ENCODE measurements around the gene NT5DC1. TPM values are rescaled to one million over a fixed set of nuclear protein-coding genes. Genes with fewer than 3 reads are reported as not detected.

The NT5DC1 gene
- total RNA-seq, 1 experiment from 2014 or later: 37.9 TPM

DNA sequence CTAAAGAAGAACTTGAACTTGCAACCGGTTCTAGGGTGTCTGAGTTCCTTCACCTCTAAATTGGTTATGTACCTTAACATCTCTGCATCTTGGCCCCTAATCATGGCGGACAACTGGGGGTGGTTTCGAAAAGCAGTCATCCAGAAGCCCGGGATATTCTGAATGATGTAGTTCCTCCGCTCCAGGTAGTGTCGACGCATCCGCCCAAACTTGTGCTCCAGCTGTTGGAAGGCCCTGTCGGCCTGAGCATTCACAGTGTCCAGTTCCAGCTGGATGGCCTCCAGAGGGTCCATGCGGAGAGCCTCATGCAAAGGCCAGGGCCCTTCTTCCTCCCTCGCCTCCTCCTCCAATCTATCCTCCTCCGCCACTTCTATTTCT, 178.2 kb downstream of the NT5DC1 start:
- BruUV-seq (replicated peaks): TSS peak; percentile 48
- CTCF ChIA-PET: no interaction called here
- no peak for DNase-seq (ENCODE audit: low spot score)
- Histone ChIP-seq H3K27ac (ENCODE audit: low read depth, low read length, poor library complexity, severe bottlenecking) (peak overlapping the region; percentile 92), H3K9me3 (ENCODE audit: low read depth, low read length, poor library complexity, severe bottlenecking) (no peaks in the 10 kb centered on the region), H3K36me3 (ENCODE audit: insufficient read depth, low read length, poor library complexity, severe bottlenecking) (peaks cover 5% of the 10 kb centered on the region), H3K4me3 (ENCODE audit: low read depth, low read length, poor library complexity, severe bottlenecking) (peak overlapping the region; percentile 94), H3K4me1 (ENCODE audit: insufficient read depth, low read length, poor library complexity, severe bottlenecking) (peaks cover 33% of the 10 kb centered on the region), H3K27me3 (replicated peaks; ENCODE audit: insufficient read depth, low read depth, low read length, poor library complexity) (no peaks in the 10 kb centered on the region)
- no peak for TF ChIP-seq EZH2 (IDR thresholded peaks at IDR 0.05; ENCODE audit: borderline replicate concordance, low read depth, low read length, poor library complexity, severe bottlenecking)
- TF ChIP-seq, protein P1, sequence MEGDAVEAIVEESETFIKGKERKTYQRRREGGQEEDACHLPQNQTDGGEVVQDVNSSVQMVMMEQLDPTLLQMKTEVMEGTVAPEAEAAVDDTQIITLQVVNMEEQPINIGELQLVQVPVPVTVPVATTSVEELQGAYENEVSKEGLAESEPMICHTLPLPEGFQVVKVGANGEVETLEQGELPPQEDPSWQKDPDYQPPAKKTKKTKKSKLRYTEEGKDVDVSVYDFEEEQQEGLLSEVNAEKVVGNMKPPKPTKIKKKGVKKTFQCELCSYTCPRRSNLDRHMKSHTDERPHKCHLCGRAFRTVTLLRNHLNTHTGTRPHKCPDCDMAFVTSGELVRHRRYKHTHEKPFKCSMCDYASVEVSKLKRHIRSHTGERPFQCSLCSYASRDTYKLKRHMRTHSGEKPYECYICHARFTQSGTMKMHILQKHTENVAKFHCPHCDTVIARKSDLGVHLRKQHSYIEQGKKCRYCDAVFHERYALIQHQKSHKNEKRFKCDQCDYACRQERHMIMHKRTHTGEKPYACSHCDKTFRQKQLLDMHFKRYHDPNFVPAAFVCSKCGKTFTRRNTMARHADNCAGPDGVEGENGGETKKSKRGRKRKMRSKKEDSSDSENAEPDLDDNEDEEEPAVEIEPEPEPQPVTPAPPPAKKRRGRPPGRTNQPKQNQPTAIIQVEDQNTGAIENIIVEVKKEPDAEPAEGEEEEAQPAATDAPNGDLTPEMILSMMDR (conservative IDR thresholded peaks at IDR 0.05; ENCODE audit: low read depth, low read length): no peak
- POLR2A ChIA-PET (ENCODE audit: low non-redundant PET): no interaction called here
- intact Hi-C loops (cut with micrococcal nuclease; ENCODE audit: unreplicated experiment): loop anchor here (5.0 to 10.0 kb wide), 2 partner anchors 368 to 566 kb away; no protein-coding TSS in a partner anchor

DNA sequence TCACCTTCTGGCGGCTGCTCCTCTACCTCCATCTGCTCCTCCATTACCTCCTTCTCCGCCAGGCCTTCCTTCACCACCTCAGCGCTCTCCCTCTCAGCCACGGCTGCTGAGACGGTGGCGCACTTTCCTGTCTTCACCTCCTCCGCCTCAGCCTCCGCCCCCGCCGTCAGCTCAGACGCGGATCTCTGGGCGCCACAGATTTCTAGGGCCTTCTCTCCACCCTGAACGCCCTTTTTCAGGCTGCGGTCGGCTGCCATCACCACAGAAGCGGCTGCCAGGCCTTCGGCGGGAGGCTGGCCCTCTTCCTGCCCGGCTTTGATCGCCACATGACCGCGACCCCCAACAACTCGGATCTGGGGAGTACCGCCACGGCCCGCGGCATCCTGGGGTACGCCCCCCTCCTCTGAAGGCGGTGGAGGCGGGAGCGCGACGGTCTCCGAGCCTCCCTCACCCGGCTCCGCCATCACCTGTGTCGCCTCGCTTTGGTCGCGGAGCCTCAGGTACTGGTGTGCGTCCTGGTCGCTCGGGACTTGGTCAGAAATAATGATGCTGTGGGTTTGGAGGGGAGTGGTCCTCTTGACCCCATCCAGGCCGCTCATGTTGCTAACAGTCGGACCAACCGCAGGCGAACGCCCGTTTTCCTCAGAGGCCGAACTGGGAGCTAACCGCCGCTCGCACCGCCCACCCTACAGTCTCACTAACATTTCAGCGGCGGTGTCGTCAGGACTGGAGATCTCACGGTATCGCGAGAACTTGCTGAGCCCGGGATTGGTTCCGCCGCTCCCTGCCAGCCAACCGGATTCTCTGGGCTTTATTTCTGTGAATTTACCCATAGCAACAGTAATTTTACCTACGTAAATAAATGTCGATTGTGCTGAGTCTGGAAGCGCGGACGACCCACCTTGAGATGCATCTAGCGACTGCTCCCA, 178.8 kb downstream of the NT5DC1 start, which contains the start of gene TSPYL1:
Gene TSPYL1, minus strand, starts transcription at position 699 of the 929 bp plus-strand sequence. Its CDS starts 100 bp downstream, at position 599.
- TF ChIP-seq, protein P1 (conservative IDR thresholded peaks at IDR 0.05; ENCODE audit: low read depth, low read length): 0 out of 2 replicates have a peak, but pooled peaks have one; percentile 18
- TF ChIP-seq EZH2 (IDR thresholded peaks at IDR 0.05; ENCODE audit: borderline replicate concordance, low read depth, low read length, poor library complexity, severe bottlenecking): no peak
- BruUV-seq (replicated peaks): no TSS peak
- Histone ChIP-seq H3K36me3 (ENCODE audit: insufficient read depth, low read length, poor library complexity, severe bottlenecking) (peaks cover 5% of the 10 kb centered on the region), H3K9me3 (ENCODE audit: low read depth, low read length, poor library complexity, severe bottlenecking) (no peaks in the 10 kb centered on the region), H3K27me3 (replicated peaks; ENCODE audit: insufficient read depth, low read depth, low read length, poor library complexity) (no peaks in the 10 kb centered on the region), H3K4me3 (ENCODE audit: low read depth, low read length, poor library complexity, severe bottlenecking) (peak within 1 kb of the TSS; percentile 94), H3K27ac (ENCODE audit: low read depth, low read length, poor library complexity, severe bottlenecking) (peak within 1 kb of the TSS; percentile 92), H3K4me1 (ENCODE audit: insufficient read depth, low read length, poor library complexity, severe bottlenecking) (peaks cover 33% of the 10 kb centered on the region)
- ChIA-PET POLR2A (ENCODE audit: low non-redundant PET) (interaction anchor here (0.6 kb wide), 1 partner anchor 292 kb away, joined by 4 read pairs; the partner anchor contains the start of gene RWDD1), CTCF (interaction anchor here (1.0 kb wide), 1 partner anchor 11 kb away, joined by 5 read pairs; no protein-coding TSS in a partner anchor)
- DNase-seq (ENCODE audit: low spot score): peak; percentile 97
- intact Hi-C loops (cut with micrococcal nuclease; ENCODE audit: unreplicated experiment): loop anchor here (5.0 to 10.0 kb wide), 3 partner anchors 155 to 565 kb away; no protein-coding TSS in a partner anchor

DNA sequence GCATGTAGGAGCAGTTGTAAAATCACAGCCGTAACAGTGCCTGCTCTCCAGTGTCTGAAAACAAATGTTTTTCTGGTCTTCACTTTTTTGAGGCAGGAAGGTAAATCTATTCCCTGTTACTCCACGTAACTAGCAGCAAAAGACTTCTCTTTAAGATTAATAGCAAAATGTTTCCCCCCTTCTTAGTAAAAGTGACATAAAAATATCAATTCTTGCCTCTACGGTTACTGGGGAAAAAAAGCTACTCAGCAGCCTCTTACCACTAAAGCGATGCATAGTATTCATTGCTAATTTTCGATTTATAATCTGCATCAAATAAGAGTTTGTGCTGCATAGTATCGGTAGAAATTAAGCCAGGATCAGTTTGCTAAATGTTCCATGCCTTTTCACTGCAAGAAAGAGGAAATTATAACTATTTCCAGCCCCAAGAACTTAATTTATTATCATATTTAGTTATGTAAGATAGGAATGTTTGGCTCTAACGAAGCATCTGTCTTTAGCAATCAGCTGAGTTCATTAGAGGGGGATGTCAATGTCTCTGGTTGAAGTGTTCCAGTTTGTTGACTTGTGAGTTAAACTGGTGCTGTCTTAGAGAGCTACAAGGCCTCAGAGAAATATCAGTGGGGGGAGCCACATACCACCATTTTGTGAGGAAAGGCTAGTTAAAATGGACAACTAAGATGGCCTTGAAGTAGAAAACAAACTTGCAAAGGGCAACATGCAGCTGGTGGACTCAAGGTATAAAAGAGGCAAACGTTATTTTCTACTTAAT, 179.7 kb downstream of the NT5DC1 start:
- peaks cover 33% of the 10 kb centered on the region for H3K4me1 ChIP-seq (ENCODE audit: insufficient read depth, low read length, poor library complexity, severe bottlenecking)
- no peaks in the 10 kb centered on the region for H3K27me3 ChIP-seq (replicated peaks; ENCODE audit: insufficient read depth, low read depth, low read length, poor library complexity)
- peaks cover 5% of the 10 kb centered on the region for H3K36me3 ChIP-seq (ENCODE audit: insufficient read depth, low read length, poor library complexity, severe bottlenecking)
- H3K27ac ChIP-seq (ENCODE audit: low read depth, low read length, poor library complexity, severe bottlenecking): peak overlapping the region; percentile 92
- H3K9me3 ChIP-seq (ENCODE audit: low read depth, low read length, poor library complexity, severe bottlenecking): no peaks in the 10 kb centered on the region
- intact Hi-C loops (cut with micrococcal nuclease; ENCODE audit: unreplicated experiment): loop anchor here (10.0 kb wide), 1 partner anchor 154 kb away; no protein-coding TSS in a partner anchor
- H3K4me3 ChIP-seq (ENCODE audit: low read depth, low read length, poor library complexity, severe bottlenecking): peak overlapping the region; percentile 94
- no peak for DNase-seq (ENCODE audit: low spot score)
- BruUV-seq (replicated peaks): TSS peak; percentile 40
- TF ChIP-seq EZH2 (IDR thresholded peaks at IDR 0.05; ENCODE audit: borderline replicate concordance, low read depth, low read length, poor library complexity, severe bottlenecking): no peak
- TF ChIP-seq, protein P1 (conservative IDR thresholded peaks at IDR 0.05; ENCODE audit: low read depth, low read length): no peak
- POLR2A ChIA-PET (ENCODE audit: low non-redundant PET): no interaction called here
- CTCF ChIA-PET: interaction anchor here (0.6 to 1.0 kb wide), 2 partner anchors 12 to 57 kb away, joined by 4 to 5 read pairs; no protein-coding TSS in a partner anchor
